Astrocyte (in vitro differentiated cells and primary cell): ENCODE results near the gene CAMK1D.

Experiments used
- CTCF ChIP-seq: IDR thresholded peaks from 2 replicates; pipeline ENCODE4 v1.5.1; 2011; ENCODE audit warnings: low read depth, mild to moderate bottlenecking, inconsistent platforms, low read length, moderate library complexity; ENCODE audit not compliant: insufficient read depth
- EZH2 ChIP-seq: IDR thresholded peaks from 2 replicates; pipeline ENCODE4 v1.6.1; 2012; ENCODE audit warnings: mild to moderate bottlenecking, low read length, inconsistent platforms; ENCODE audit not compliant: insufficient read depth

GRCh38 chr10:12444981-12445700, 95.8 kb downstream of the CAMK1D start:
- no peak for TF ChIP-seq CTCF
- TF ChIP-seq EZH2 = no peak
